GM19043 (cell line): ENCODE measurements around the gene IL36A.

Experiments used
- ATAC-seq: cut with Tn5 transposase; IDR thresholded peaks from one replicate; pipeline ENCODE4 v1.9.1; 2021; ENCODE audit warnings: low read depth; ENCODE audit not compliant: unreplicated experiment

Gene IL36A

GRCh38 chr2:113000436-113000835 is 4.8 kb upstream of the IL36A start:
- no peak for ATAC-seq

- no peak for ATAC-seq
Measured at GRCh38 chr2:113002677-113003076, 2.6 kb upstream of the IL36A start.

- no peak for ATAC-seq
Measured at GRCh38 chr2:113007250-113007649, 2.0 kb downstream of the IL36A start.

- ATAC-seq, result no peak
Measured at GRCh38 chr2:113009622-113010021, 4.4 kb downstream of the IL36A start.

GRCh38 chr2:113010088-113010487 is 4.8 kb downstream of the IL36A start:
- no peak for ATAC-seq

GRCh38 chr2:113011108-113011507 is 5.8 kb downstream of the IL36A start:
- no peak for ATAC-seq

GRCh38 chr2:113012436-113013335 is 7.4 kb downstream of the IL36A start:
- ATAC-seq, result no peak

GRCh38 chr2:113013336-113013661 is 8.0 kb downstream of the IL36A start:
- ATAC-seq, result no peak

GRCh38 chr2:113014067-113014466 is 8.8 kb downstream of the IL36A start:
- ATAC-seq, result no peak

GRCh38 chr2:113015042-113015441 is 9.8 kb downstream of the IL36A start:
- ATAC-seq, result no peak

- no peak for ATAC-seq
Measured at GRCh38 chr2:113015655-113016054, 10.4 kb downstream of the IL36A start.

GRCh38 chr2:113018509-113018908 is 13.2 kb downstream of the IL36A start:
- no peak for ATAC-seq

- ATAC-seq, result no peak
Measured at GRCh38 chr2:113021312-113021711, 16.1 kb downstream of the IL36A start.

GRCh38 chr2:113024764-113025163 is 19.5 kb downstream of the IL36A start:
- ATAC-seq, result no peak

GRCh38 chr2:113025737-113026136 is 20.5 kb downstream of the IL36A start:
- ATAC-seq, result no peak

GRCh38 chr2:113027691-113028090 is 22.4 kb downstream of the IL36A start:
- no peak for ATAC-seq

- ATAC-seq, result no peak
Measured at GRCh38 chr2:113028112-113028511, 22.9 kb downstream of the IL36A start.

GRCh38 chr2:113032737-113033136 is 27.5 kb downstream of the IL36A start:
- no peak for ATAC-seq

GRCh38 chr2:113034016-113034415 is 28.8 kb downstream of the IL36A start:
- no peak for ATAC-seq

- ATAC-seq, result no peak
Measured at GRCh38 chr2:113036763-113037162, 31.5 kb downstream of the IL36A start.

- ATAC-seq, result no peak
Measured at GRCh38 chr2:113038291-113038690, 33.0 kb downstream of the IL36A start.

GRCh38 chr2:113039158-113039557 is 33.9 kb downstream of the IL36A start:
- ATAC-seq, result no peak

- ATAC-seq, result no peak
Measured at GRCh38 chr2:113039719-113040118, 34.5 kb downstream of the IL36A start.
